Colonic mucosa (tissue), 4 donors: ENCODE data around the gene KRTAP4-6. TPM values are rescaled to one million over a fixed set of nuclear protein-coding genes. Genes with fewer than 3 reads are reported as not detected.
"Not testable (repeated sequence)": the region's sequence is repeated elsewhere in the genome, so short reads cannot be mapped to it uniquely, and the experiment has no call there.

Source experiments
- DNase-seq: peaks from one replicate; pipeline ENCODE4 v3.0.0-alpha.2; 2020
- H3K27ac ChIP-seq: fragments of 200-600 bp; one replicate; pipeline ENCODE4 v1.8.0; 2021
- H3K27me3 ChIP-seq: fragments of 200-600 bp; one replicate; pipeline ENCODE4 v1.8.0; 2021
- H3K36me3 ChIP-seq: fragments of 200-600 bp; one replicate; pipeline ENCODE4 v1.8.0; 2021
- H3K4me1 ChIP-seq: fragments of 200-600 bp; one replicate; pipeline ENCODE4 v1.8.0; 2021; ENCODE audit warnings: mild to moderate bottlenecking
- H3K4me3 ChIP-seq: fragments of 200-600 bp; one replicate; pipeline ENCODE4 v1.8.0; 2021
- H3K9ac ChIP-seq, 2 donors: one replicate each; pipeline ENCODE4 v1.7.0; 2013; ENCODE audit warnings: control low read depth in 2 of 2, low read depth in 2 of 2, low read length in 2 of 2
- H3K9me3 ChIP-seq: fragments of 200-600 bp; one replicate; pipeline ENCODE4 v1.8.0; 2021
- intact Hi-C: fragments of 100-400 bp; cut with DNase I; formaldehyde crosslinking; loops from one replicate; pipeline ENCODE4 v1.14.1; 2022
- total RNA-seq, 2 donors: library from RNA; stranded (reverse); fragmentation: NEBNext Ultra II Directional in 1 of 2; extraction: Animal tissue kit (Norgen Biotek cat#: 25700) in 1 of 2; gene quantifications; one replicate each; pipeline ENCODE4 v1.2.1, GENCODE V29; 2021
- TF ChIP-seq, protein P1 (sequence below): fragments of 200-600 bp; IDR thresholded peaks from one replicate; pipeline ENCODE4 v1.8.0; 2022; ENCODE audit warnings: antibody characterized with exemption, mild to moderate bottlenecking
- donor health status: healthy.
- donor health status: DM: no; HTN: no; CAD: no.
- donor health status: DM: no; HTN: no; CAD: no.

The KRTAP4-6 gene
- total RNA-seq, 2 donors from 2014 or later, result not detected

- Histone ChIP-seq H3K4me3 (no peak overlapping the region), H3K36me3 (no peaks in the 10 kb centered on the region), H3K27ac (no peak overlapping the region), H3K4me1 (no peaks in the 10 kb centered on the region), H3K9me3 (no peaks in the 10 kb centered on the region), H3K27me3 (no peaks in the 10 kb centered on the region), H3K9ac (no peak overlapping the region)
- DNase-seq, result no peak
- TF ChIP-seq, protein P1, sequence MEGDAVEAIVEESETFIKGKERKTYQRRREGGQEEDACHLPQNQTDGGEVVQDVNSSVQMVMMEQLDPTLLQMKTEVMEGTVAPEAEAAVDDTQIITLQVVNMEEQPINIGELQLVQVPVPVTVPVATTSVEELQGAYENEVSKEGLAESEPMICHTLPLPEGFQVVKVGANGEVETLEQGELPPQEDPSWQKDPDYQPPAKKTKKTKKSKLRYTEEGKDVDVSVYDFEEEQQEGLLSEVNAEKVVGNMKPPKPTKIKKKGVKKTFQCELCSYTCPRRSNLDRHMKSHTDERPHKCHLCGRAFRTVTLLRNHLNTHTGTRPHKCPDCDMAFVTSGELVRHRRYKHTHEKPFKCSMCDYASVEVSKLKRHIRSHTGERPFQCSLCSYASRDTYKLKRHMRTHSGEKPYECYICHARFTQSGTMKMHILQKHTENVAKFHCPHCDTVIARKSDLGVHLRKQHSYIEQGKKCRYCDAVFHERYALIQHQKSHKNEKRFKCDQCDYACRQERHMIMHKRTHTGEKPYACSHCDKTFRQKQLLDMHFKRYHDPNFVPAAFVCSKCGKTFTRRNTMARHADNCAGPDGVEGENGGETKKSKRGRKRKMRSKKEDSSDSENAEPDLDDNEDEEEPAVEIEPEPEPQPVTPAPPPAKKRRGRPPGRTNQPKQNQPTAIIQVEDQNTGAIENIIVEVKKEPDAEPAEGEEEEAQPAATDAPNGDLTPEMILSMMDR, result no peak
- intact Hi-C loops, result no loop called here
These were observed 36.4 kb downstream of the KRTAP4-6 start for GRCh38 chr17:41103896-41104295.

DNA sequence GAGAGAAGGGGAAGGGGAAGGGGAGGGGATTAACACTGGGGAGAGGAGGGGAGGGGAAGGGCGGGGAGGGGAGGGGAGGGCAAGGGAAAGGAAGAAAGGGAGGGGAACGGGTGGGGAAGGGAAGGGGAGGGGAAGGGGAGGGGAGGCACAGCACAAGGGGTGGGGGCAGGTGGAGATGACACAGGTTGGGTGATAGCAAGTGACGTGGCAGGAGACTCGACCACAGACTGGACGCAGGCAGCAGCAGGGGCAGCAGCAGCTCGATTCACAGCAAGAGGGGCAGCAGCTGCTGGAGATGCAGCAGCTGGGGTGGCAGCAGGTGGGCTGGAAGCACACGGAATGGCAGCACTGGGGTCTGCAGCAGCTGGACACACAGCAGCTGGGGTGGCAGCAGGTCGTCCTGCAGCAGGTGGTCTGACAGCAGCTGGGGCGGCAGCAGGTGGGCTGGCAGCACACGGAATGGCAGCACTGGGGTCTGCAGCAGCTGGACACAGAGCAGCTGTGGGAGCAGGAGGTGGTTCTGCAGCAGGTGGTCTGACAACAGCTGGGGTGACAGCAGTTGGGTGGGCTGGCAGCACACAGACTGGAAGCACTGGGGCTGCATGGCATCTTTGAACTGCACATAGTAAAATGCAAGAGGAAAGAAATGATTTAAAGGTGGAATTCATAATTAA lies 38.6 kb downstream of the KRTAP4-6 start, which contains the start of gene KRTAP4-16:
Gene KRTAP4-16 (minus strand): TSS at position 624 of the 674 bp plus-strand sequence. CDS start 0 bp downstream, at position 624.
- Histone ChIP-seq H3K36me3 (no peaks in the 10 kb centered on the region), H3K4me3 (no peak within 1 kb of the TSS), H3K27ac (no peak within 1 kb of the TSS), H3K9ac (no peak within 1 kb of the TSS), H3K9me3 (no peaks in the 10 kb centered on the region), H3K4me1 (no peaks in the 10 kb centered on the region), H3K27me3 (no peaks in the 10 kb centered on the region)
- TF ChIP-seq, protein P1, result no peak
- DNase-seq, result no peak
- intact Hi-C loops, result no loop called here

- H3K9me3 ChIP-seq, H3K9ac ChIP-seq, H3K27ac ChIP-seq, H3K4me3 ChIP-seq, H3K4me1 ChIP-seq, DNase-seq, intact Hi-C loops, H3K36me3 ChIP-seq, H3K27me3 ChIP-seq: not testable (repeated sequence)
These were observed 40.5 kb downstream of the KRTAP4-6 start for GRCh38 chr17:41099682-41100480.

GRCh38 chr17:41098481-41098880 lies 41.9 kb downstream of the KRTAP4-6 start:
- H3K36me3 ChIP-seq, result no peaks in the 10 kb centered on the region
- no peaks in the 10 kb centered on the region for H3K27me3 ChIP-seq
- no peaks in the 10 kb centered on the region for H3K4me1 ChIP-seq
- H3K4me3 ChIP-seq, result no peak overlapping the region
- TF ChIP-seq, protein P1, result no peak
- DNase-seq, result no peak
- intact Hi-C loops, result no loop called here
- no peak overlapping the region for H3K9ac ChIP-seq
- H3K9me3 ChIP-seq, result no peaks in the 10 kb centered on the region
- H3K27ac ChIP-seq, result no peak overlapping the region

DNA sequence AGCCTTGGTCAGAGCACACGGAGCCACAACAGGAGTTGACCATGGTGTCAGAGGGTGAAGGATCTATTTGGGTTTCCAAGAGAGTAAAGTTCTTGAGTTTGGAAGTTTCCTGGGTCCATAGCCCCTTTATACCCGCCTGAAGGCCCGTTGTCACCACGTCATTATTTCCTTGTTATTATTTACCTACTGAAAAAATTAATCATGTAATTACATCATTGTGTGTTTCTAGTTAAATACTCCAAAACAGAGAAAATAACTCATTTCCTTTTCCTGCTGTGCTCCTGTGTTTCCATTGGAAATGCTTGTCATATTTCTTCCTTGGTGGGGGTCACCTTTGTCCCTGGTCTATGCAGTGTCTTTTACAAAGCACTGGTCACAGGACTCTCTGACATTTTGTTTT lies 42.3 kb downstream of the KRTAP4-6 start, which contains the start of gene KRTAP4-8:
Gene KRTAP4-8 (minus strand): TSS at position 101 of the 400 bp plus-strand sequence. CDS start 58 bp downstream, at position 43.
- Histone ChIP-seq H3K27ac (no peak within 1 kb of the TSS), H3K9ac (no peak within 1 kb of the TSS), H3K27me3 (no peaks in the 10 kb centered on the region), H3K4me1 (no peaks in the 10 kb centered on the region), H3K4me3 (no peak within 1 kb of the TSS), H3K9me3 (no peaks in the 10 kb centered on the region), H3K36me3 (no peaks in the 10 kb centered on the region)
- DNase-seq, result no peak
- TF ChIP-seq, protein P1, result no peak
- intact Hi-C loops, result no loop called here

DNA sequence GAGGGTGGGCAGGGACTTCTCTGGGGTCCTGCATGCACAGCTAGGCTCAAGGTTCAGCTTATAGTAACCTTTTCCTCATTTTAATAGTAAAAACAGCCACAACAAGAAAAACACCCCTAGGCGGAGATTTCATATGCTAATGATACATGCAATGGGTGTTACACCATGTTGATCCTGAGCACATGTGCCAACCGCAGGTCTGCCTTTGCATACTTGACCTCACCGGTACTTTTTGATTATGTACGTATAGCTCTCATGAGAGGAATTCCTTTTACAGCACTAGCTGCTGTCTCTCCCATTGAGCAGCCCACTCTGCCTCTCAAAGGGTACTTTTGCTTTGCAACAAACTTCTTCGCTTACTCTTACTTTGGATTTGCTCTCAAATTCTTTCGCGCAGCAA lies 44.3 kb downstream of the KRTAP4-6 start:
- intact Hi-C loops, result no loop called here
- no peak overlapping the region for H3K4me3 ChIP-seq
- no peaks in the 10 kb centered on the region for H3K36me3 ChIP-seq
- H3K4me1 ChIP-seq, result no peaks in the 10 kb centered on the region
- no peak for DNase-seq
- TF ChIP-seq, protein P1, result no peak
- no peaks in the 10 kb centered on the region for H3K9me3 ChIP-seq
- H3K27ac ChIP-seq, result no peak overlapping the region
- H3K27me3 ChIP-seq, result no peaks in the 10 kb centered on the region
- no peak overlapping the region for H3K9ac ChIP-seq
